Endothelial cell of umbilical vein (primary cell): ENCODE data around the gene CCDC9. TPM values are rescaled to one million over a fixed set of nuclear protein-coding genes. Genes with fewer than 3 reads are reported as not detected.

Experiments
- BruUV-seq: library from RNA; stranded (reverse); fragments of 400-500 nt; replicated peaks from 2 replicates; lab custom pipeline; 2021; lab: Mats Ljungman, UMichigan
- CTCF ChIA-PET: fragments of 300-600, 350-600 bp; sonication (Branson Sonifier 250); formaldehyde crosslinking; loops from one replicate; lab custom pipeline; 2021; ENCODE audit warnings: antibody characterized with exemption, inconsistent platforms; lab: Charles Lee
- POLR2A ChIA-PET: fragments of 300-600, 350-600 bp; sonication (Branson Sonifier 250); formaldehyde crosslinking; loops from one replicate; lab custom pipeline; 2021; ENCODE audit warnings: antibody characterized with exemption, inconsistent platforms; lab: Charles Lee
- DNase-seq: peaks from one replicate; pipeline ENCODE4 v3.0.0-alpha.2; 2011; ENCODE audit warnings: low read depth, low spot score
- FAIRE-seq: peaks from 2 replicates; lab custom pipeline; 2011; peaks lifted over from hg19 to GRCh38; lab: Jason Lieb, UNC
- H2AFZ ChIP-seq: 2 replicates; pipeline ENCODE4 v1.6.0; 2012; ENCODE audit warnings: low read depth, low read length, control low read depth, inconsistent platforms
- H3K27ac ChIP-seq: 2 replicates; pipeline ENCODE4 v1.5.1; 2011; ENCODE audit warnings: low read depth, mild to moderate bottlenecking, control low read depth, low read length, moderate library complexity; ENCODE audit not compliant: insufficient read depth
- H3K27me3 ChIP-seq, 2 experiments: 2 replicates each; pipeline versions ENCODE4 v1.6.0 to v1.6.1; 2011; ENCODE audit warnings: low read length in 2 of 2, mixed read lengths in 1 of 2; ENCODE audit not compliant: control insufficient read depth in 2 of 2, insufficient read depth in 2 of 2
- H3K36me3 ChIP-seq, 2 experiments: 2 replicates in 1 of 2; 3 replicates in 1 of 2; pipeline ENCODE4 v1.5.1; 2011; ENCODE audit warnings: low read length in 2 of 2, mild to moderate bottlenecking in 1 of 2, moderate library complexity in 1 of 2; ENCODE audit not compliant: control insufficient read depth in 2 of 2, insufficient read depth in 2 of 2; ENCODE audit errors: extremely low read depth in 1 of 2
- H3K4me1 ChIP-seq: 3 replicates; pipeline ENCODE4 v1.5.1; 2011; ENCODE audit warnings: mild to moderate bottlenecking, low read length; ENCODE audit not compliant: control insufficient read depth, insufficient read depth; ENCODE audit errors: extremely low read depth
- H3K4me2 ChIP-seq: 2 replicates; pipeline ENCODE4 v1.6.1; 2011; ENCODE audit warnings: low read length, control low read depth, mixed read lengths; ENCODE audit not compliant: insufficient read depth
- H3K4me3 ChIP-seq, 3 experiments: fragments of 200-600 bp in 1 of 3; sonication (generic), shearing (Covaris generic) in 1 of 3; replicated peaks in 1 of 3; 2 replicates each; pipeline ENCODE4 v1.5.1; 2011 to 2016; ENCODE audit warnings: control low read depth in 3 of 3, low read length in 3 of 3, mild to moderate bottlenecking in 2 of 3, inconsistent platforms in 1 of 3, low read depth in 1 of 3, moderate library complexity in 1 of 3; ENCODE audit not compliant: insufficient read depth in 1 of 3
- H3K79me2 ChIP-seq: 2 replicates; pipeline ENCODE4 v1.6.0; 2012; ENCODE audit warnings: low read length, inconsistent platforms; ENCODE audit not compliant: control insufficient read depth, insufficient read depth
- H3K9ac ChIP-seq: replicated peaks from 2 replicates; pipeline ENCODE3; 2011; ENCODE audit warnings: low read length, control low read depth; ENCODE audit not compliant: insufficient read depth; ENCODE audit errors: extremely low read depth
- H3K9me1 ChIP-seq: replicated peaks from 3 replicates; pipeline ENCODE4 v1.6.0; 2011; ENCODE audit warnings: mild to moderate bottlenecking, low read length; ENCODE audit not compliant: control insufficient read depth, insufficient read depth; ENCODE audit errors: extremely low read depth
- H3K9me3 ChIP-seq: replicated peaks from 2 replicates; pipeline ENCODE4 v1.5.1; 2012; ENCODE audit warnings: low read length, inconsistent platforms; ENCODE audit not compliant: control insufficient read depth, insufficient read depth
- H4K20me1 ChIP-seq: replicated peaks from 2 replicates; pipeline ENCODE3; 2011; ENCODE audit warnings: mild to moderate bottlenecking, low read length; ENCODE audit not compliant: control insufficient read depth, insufficient read depth; ENCODE audit errors: extremely low read depth
- CTCF ChIP-seq, 2 donors: IDR thresholded peaks; 1 replicate in 1 of 2; 2 replicates in 1 of 2; pipeline ENCODE4 v1.5.1; 2011; ENCODE audit warnings: low read length in 2 of 2, mild to moderate bottlenecking in 2 of 2, moderate library complexity in 2 of 2, control low read depth in 1 of 2, inconsistent platforms in 1 of 2, low read depth in 1 of 2; ENCODE audit not compliant: insufficient read depth in 1 of 2; ENCODE audit errors: extremely low read depth in 1 of 2
- EZH2 ChIP-seq: IDR thresholded peaks from 2 replicates; pipeline ENCODE4 v1.6.1; 2012; ENCODE audit warnings: borderline replicate concordance, low read depth, mild to moderate bottlenecking, moderate library complexity, low read length, inconsistent platforms; ENCODE audit not compliant: severe bottlenecking
- GATA2 ChIP-seq: IDR thresholded peaks from 2 replicates; pipeline ENCODE4 v1.7.0; 2011; ENCODE audit warnings: low read depth, mild to moderate bottlenecking, moderate library complexity, mixed read lengths, low read length; ENCODE audit not compliant: insufficient read length, insufficient read depth
- MAX ChIP-seq: IDR thresholded peaks from 2 replicates; pipeline ENCODE4 v1.6.1; 2011; ENCODE audit not compliant: insufficient read depth, insufficient read length
- MYC ChIP-seq: IDR thresholded peaks from one replicate; pipeline ENCODE4 v1.6.1; 2011; ENCODE audit warnings: mild to moderate bottlenecking, low read depth, low read length
- POLR2A ChIP-seq: IDR thresholded peaks from 2 replicates; pipeline ENCODE4 v1.6.1; 2012; ENCODE audit warnings: low read depth, mild to moderate bottlenecking, control low read depth, low read length
- POLR2AphosphoS5 ChIP-seq: IDR thresholded peaks from 2 replicates; pipeline ENCODE4 v1.6.1; 2012; ENCODE audit warnings: low read depth, mild to moderate bottlenecking, control low read depth, low read length, moderate library complexity; ENCODE audit not compliant: insufficient read depth
- dilution Hi-C: fragments of 300-500 bp; cut with MboI; formaldehyde crosslinking; loops from one replicate; pipeline ENCODE4 v1.15.0; 2019; ENCODE audit warnings: low sequenced_read_pairs; ENCODE audit not compliant: extremely low pct_ligation_motif_present
- intact Hi-C: fragments of 100-400 bp; cut with micrococcal nuclease; formaldehyde crosslinking; loops from one replicate; pipeline ENCODE4 v1.10.0; 2022
- polyA plus RNA-seq, 4 experiments: library from polyadenylated mRNA; depleted of rRNA in 3 of 4; stranded (reverse) in 3 of 4; unstranded in 1 of 4; fragments of >200 nt; gene quantifications; 2 replicates each; pipeline versions ENCODE4 v1.2.1 to v1.2.3, GENCODE V29; 2011 to 2012; ENCODE audit warnings: missing spikeins in 1 of 4
- total RNA-seq: library from RNA; stranded (reverse); gene quantifications from 2 replicates; pipeline ENCODE4 v1.2.3, GENCODE V29; 2021

The CCDC9 gene
- total and polyA plus RNA-seq, 2 donors (not counting 3 experiments of a cell fraction or from before 2014, with no cell fraction given): 6.0 to 26.9 TPM

- ChIA-PET POLR2A (no interaction called here), CTCF (interaction anchor here (1.1 kb wide), 1 partner anchor 13 kb away, joined by 3 read pairs; no protein-coding TSS in a partner anchor)
- no peaks in the 10 kb centered on the region for H3K79me2 ChIP-seq
- H3K4me2 ChIP-seq: no peak overlapping the region
- peaks cover 0 to 26% of the 10 kb centered on the region in 2 experiments for H3K36me3 ChIP-seq
- no peaks in the 10 kb centered on the region for H3K9me3 ChIP-seq
- BruUV-seq: no TSS peak
- H4K20me1 ChIP-seq: no peaks in the 10 kb centered on the region
- no peak overlapping the region for H3K27ac ChIP-seq
- H3K27me3 ChIP-seq: no peaks in the 10 kb centered on the region
- DNase-seq (no peak), FAIRE-seq (no peak)
- TF ChIP-seq CTCF (IDR thresholded peaks at IDR 0.05; ENCODE audit: extremely low read depth in 1 of 2, insufficient read depth in 1 of 2, low read depth in 1 of 2, low read length in 2 of 2): no peak
- no peak for TF ChIP-seq MYC
- no peak for TF ChIP-seq MAX
- no peak for TF ChIP-seq POLR2AphosphoS5
- TF ChIP-seq EZH2: no peak
- no peak for TF ChIP-seq POLR2A
- TF ChIP-seq GATA2: no peak
- no peak overlapping the region for H2AFZ ChIP-seq
- no peak overlapping the region for H3K9ac ChIP-seq
- H3K9me1 ChIP-seq: no peaks in the 10 kb centered on the region
- peaks cover 12% of the 10 kb centered on the region for H3K4me1 ChIP-seq
- dilution Hi-C loops: no loop called here
- intact Hi-C loops: loop anchor here (5.0 kb wide), 1 partner anchor 77 kb away; the partner anchor contains the start of gene DHX34
- no peak overlapping the region for H3K4me3 ChIP-seq
These were observed 14.1 kb downstream of the CCDC9 start for GRCh38 chr19:47270408-47270807.
